ENCODE results near the gene C18orf63. TPM values are rescaled to one million over a fixed set of nuclear protein-coding genes. Genes with fewer than 3 reads are reported as not detected.

Gene C18orf63
- total RNA-seq, 2 experiments from 2014 or later = not detected

DNA sequence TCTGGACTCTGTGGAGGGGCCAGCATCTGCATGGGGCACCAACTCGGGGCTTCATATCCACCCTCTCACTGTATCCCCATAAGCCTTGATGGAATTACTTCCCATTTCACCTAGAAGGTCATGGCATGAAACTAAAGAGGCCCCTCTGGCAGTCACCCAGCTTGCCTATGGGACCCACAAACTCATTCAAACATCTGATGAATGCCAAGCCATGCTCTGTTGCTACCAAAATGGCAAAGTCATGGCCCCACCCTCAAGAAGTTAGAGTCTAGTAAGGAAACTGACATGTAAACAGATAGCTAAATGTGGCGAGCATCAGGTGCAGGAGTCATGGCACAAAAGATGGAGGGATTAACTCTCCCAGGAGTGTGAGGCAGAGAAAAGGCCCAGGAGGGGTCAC, 38.3 kb upstream of the C18orf63 start:
- ATAC-seq (ENCODE audit: poor library complexity) (no peak), DNase-seq (no peak)
- CTCF ChIA-PET = no interaction called here
- no peak overlapping the region for H3K4me3 Mint-ChIP-seq
- Histone ChIP-seq H3K4me3 (ENCODE audit: low read length) (no peak overlapping the region), H3K9me3 (ENCODE audit: control insufficient read depth in 1 of 2, insufficient read depth in 1 of 2, low read length in 2 of 2) (no peaks in the 10 kb centered on the region), H3K27me3 (ENCODE audit: control insufficient read depth in 1 of 2, insufficient read depth in 2 of 2, low read length in 2 of 2) (no peaks in the 10 kb centered on the region), H3K27ac (ENCODE audit: low read depth in 1 of 2, low read length in 2 of 2) (no peak overlapping the region), H3K36me3 (ENCODE audit: insufficient read depth, low read length) (peaks cover 2% of the 10 kb centered on the region), H3K4me1 (ENCODE audit: insufficient read depth, low read length) (peaks cover 1% of the 10 kb centered on the region)
- POLR2A ChIA-PET = no interaction called here
- no peak overlapping the region for H3K27ac Mint-ChIP-seq
- H3K9me3 Mint-ChIP-seq = no peaks in the 10 kb centered on the region
- peaks cover 26% of the 10 kb centered on the region for H3K36me3 Mint-ChIP-seq (ENCODE audit: low read depth)
- peaks cover 9% of the 10 kb centered on the region for H3K4me1 Mint-ChIP-seq (ENCODE audit: low read depth)
- intact Hi-C loops (cut with DNase I, micrococcal nuclease) = no loop called here
- TF ChIP-seq CTCF (IDR thresholded peaks at IDR 0.05) = no peak
- no peaks in the 10 kb centered on the region for H3K27me3 Mint-ChIP-seq

GRCh38 chr18:74278058-74278457, 37.6 kb upstream of the C18orf63 start:
- CTCF ChIA-PET = no interaction called here
- ATAC-seq (ENCODE audit: poor library complexity) = no peak
- no peak for TF ChIP-seq CTCF (IDR thresholded peaks at IDR 0.05)
- H3K36me3 ChIP-seq (ENCODE audit: insufficient read depth, low read length) = peaks cover 2% of the 10 kb centered on the region
- H3K27me3 ChIP-seq (ENCODE audit: control insufficient read depth in 1 of 2, insufficient read depth in 2 of 2, low read length in 2 of 2) = no peaks in the 10 kb centered on the region
- Mint-ChIP-seq H3K4me1 (ENCODE audit: low read depth) (peaks cover 17% of the 10 kb centered on the region), H3K4me3 (no peak overlapping the region), H3K27ac (no peak overlapping the region), H3K9me3 (no peaks in the 10 kb centered on the region), H3K27me3 (no peaks in the 10 kb centered on the region), H3K36me3 (ENCODE audit: low read depth) (peaks cover 26% of the 10 kb centered on the region)
- H3K9me3 ChIP-seq (ENCODE audit: control insufficient read depth in 1 of 2, insufficient read depth in 1 of 2, low read length in 2 of 2) = no peaks in the 10 kb centered on the region
- DNase-seq = no peak
- no peak overlapping the region for H3K27ac ChIP-seq (ENCODE audit: low read depth in 1 of 2, low read length in 2 of 2)
- peaks cover 6% of the 10 kb centered on the region for H3K4me1 ChIP-seq (ENCODE audit: insufficient read depth, low read length)
- H3K4me3 ChIP-seq (ENCODE audit: low read length) = no peak overlapping the region
- intact Hi-C loops (cut with DNase I, micrococcal nuclease) = no loop called here
- POLR2A ChIA-PET = no interaction called here

- Mint-ChIP-seq H3K27me3 (no peaks in the 10 kb centered on the region), H3K9me3 (no peaks in the 10 kb centered on the region), H3K36me3 (ENCODE audit: low read depth) (peaks cover 23% of the 10 kb centered on the region), H3K4me1 (ENCODE audit: low read depth) (peaks cover 20% of the 10 kb centered on the region), H3K4me3 (no peak overlapping the region), H3K27ac (no peak overlapping the region)
- DNase-seq (no peak), ATAC-seq (ENCODE audit: poor library complexity) (no peak)
- ChIA-PET POLR2A (no interaction called here), CTCF (no interaction called here)
- TF ChIP-seq CTCF (IDR thresholded peaks at IDR 0.05) = no peak
- Histone ChIP-seq H3K27ac (ENCODE audit: low read depth in 1 of 2, low read length in 2 of 2) (no peak overlapping the region), H3K9me3 (ENCODE audit: control insufficient read depth in 1 of 2, insufficient read depth in 1 of 2, low read length in 2 of 2) (no peaks in the 10 kb centered on the region), H3K4me1 (ENCODE audit: insufficient read depth, low read length) (peaks cover 9% of the 10 kb centered on the region), H3K4me3 (ENCODE audit: low read length) (no peak overlapping the region), H3K27me3 (ENCODE audit: control insufficient read depth in 1 of 2, insufficient read depth in 2 of 2, low read length in 2 of 2) (no peaks in the 10 kb centered on the region), H3K36me3 (ENCODE audit: insufficient read depth, low read length) (no peaks in the 10 kb centered on the region)
- intact Hi-C loops (cut with DNase I, micrococcal nuclease) = no loop called here
Measured at GRCh38 chr18:74278983-74279382, 36.7 kb upstream of the C18orf63 start.
